Keratinocyte (primary cell): Measurements from ENCODE around the gene ATXN8OS.

Source experiments
- EZH2 ChIP-seq: IDR thresholded peaks from one replicate; pipeline ENCODE4 v1.6.1; 2012; ENCODE audit warnings: inconsistent platforms, mild to moderate bottlenecking, low read length, moderate library complexity
- TF ChIP-seq, protein P1 (sequence below), 3 experiments: IDR thresholded peaks in 1 of 3; conservative IDR thresholded peaks in 1 of 3; optimal IDR thresholded peaks in 1 of 3; 2 replicates in 2 of 3; 3 replicates in 1 of 3; pipeline versions ENCODE3 to v1.5.1; 2011; ENCODE audit warnings: low read length in 3 of 3, mild to moderate bottlenecking in 3 of 3, moderate library complexity in 2 of 3, control low read depth in 1 of 3, inconsistent platforms in 1 of 3; ENCODE audit not compliant: insufficient read depth in 2 of 3; ENCODE audit errors: extremely low read depth in 1 of 3

- TF ChIP-seq, protein P1, sequence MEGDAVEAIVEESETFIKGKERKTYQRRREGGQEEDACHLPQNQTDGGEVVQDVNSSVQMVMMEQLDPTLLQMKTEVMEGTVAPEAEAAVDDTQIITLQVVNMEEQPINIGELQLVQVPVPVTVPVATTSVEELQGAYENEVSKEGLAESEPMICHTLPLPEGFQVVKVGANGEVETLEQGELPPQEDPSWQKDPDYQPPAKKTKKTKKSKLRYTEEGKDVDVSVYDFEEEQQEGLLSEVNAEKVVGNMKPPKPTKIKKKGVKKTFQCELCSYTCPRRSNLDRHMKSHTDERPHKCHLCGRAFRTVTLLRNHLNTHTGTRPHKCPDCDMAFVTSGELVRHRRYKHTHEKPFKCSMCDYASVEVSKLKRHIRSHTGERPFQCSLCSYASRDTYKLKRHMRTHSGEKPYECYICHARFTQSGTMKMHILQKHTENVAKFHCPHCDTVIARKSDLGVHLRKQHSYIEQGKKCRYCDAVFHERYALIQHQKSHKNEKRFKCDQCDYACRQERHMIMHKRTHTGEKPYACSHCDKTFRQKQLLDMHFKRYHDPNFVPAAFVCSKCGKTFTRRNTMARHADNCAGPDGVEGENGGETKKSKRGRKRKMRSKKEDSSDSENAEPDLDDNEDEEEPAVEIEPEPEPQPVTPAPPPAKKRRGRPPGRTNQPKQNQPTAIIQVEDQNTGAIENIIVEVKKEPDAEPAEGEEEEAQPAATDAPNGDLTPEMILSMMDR (optimal IDR thresholded peaks at IDR 0.05 in 1 of 3, IDR thresholded peaks at IDR 0.05 in 1 of 3, conservative IDR thresholded peaks at IDR 0.05 in 1 of 3; ENCODE audit: extremely low read depth in 1 of 3, insufficient read depth in 2 of 3, low read length in 3 of 3) = no peak
- no peak for TF ChIP-seq EZH2
Observed at GRCh38 chr13:70107125-70107497, 515 bp upstream of the ATXN8OS start.
